Caco-2 (cell line): ENCODE results near the gene MREG. TPM values are rescaled to one million over a fixed set of nuclear protein-coding genes. Genes with fewer than 3 reads are reported as not detected.

ENCODE experiments used
- BruUV-seq: library from RNA; stranded (reverse); fragments of 400-500 nt; replicated peaks from 2 replicates; lab custom pipeline; 2021; lab: Mats Ljungman, UMichigan
- CTCF ChIA-PET: fragments of 300-600 bp; sonication (Branson Sonifier 250); formaldehyde crosslinking; loops from one replicate; lab custom pipeline; 2022; ENCODE audit warnings: antibody characterized with exemption; lab: Charles Lee
- POLR2A ChIA-PET: fragments of 300-600 bp; sonication (Branson Sonifier 250); formaldehyde crosslinking; loops from one replicate; lab custom pipeline; 2022; ENCODE audit warnings: antibody characterized with exemption; lab: Charles Lee
- DNase-seq, 2 experiments: peaks; one replicate each; pipeline versions ENCODE4 v3.0.0 to v3.0.0-alpha.2; 2020 to 2022
- H3K27me3 ChIP-seq: replicated peaks from 2 replicates; pipeline ENCODE4 v1.6.0; 2011; ENCODE audit warnings: low read length; ENCODE audit not compliant: control insufficient read depth, insufficient read depth
- H3K36me3 ChIP-seq: 2 replicates; pipeline ENCODE4 v1.5.1; 2011; ENCODE audit warnings: low read length; ENCODE audit not compliant: control insufficient read depth, insufficient read depth
- H3K4me1 ChIP-seq: fragments of 250-450 bp; sonication (Bioruptor Pico); 2 replicates; pipeline ENCODE4 v1.5.1; 2020; ENCODE audit warnings: mild to moderate bottlenecking
- H3K4me3 ChIP-seq: 2 replicates; pipeline ENCODE4 v1.5.1; 2011; ENCODE audit warnings: low read depth, mild to moderate bottlenecking, control low read depth, low read length
- H3K9me3 ChIP-seq: fragments of 250-450 bp; sonication (Bioruptor Pico); 2 replicates; pipeline ENCODE4 v1.5.1; 2020; ENCODE audit warnings: mild to moderate bottlenecking, moderate library complexity
- H3K27ac Mint-ChIP-seq: one replicate; pipeline ENCODE4 v1.8.0; 2022; ENCODE audit warnings: mixed read lengths; ENCODE audit not compliant: unreplicated experiment
- H3K27me3 Mint-ChIP-seq: one replicate; pipeline ENCODE4 v1.8.0; 2022; ENCODE audit warnings: mixed read lengths; ENCODE audit not compliant: insufficient read depth, unreplicated experiment
- H3K36me3 Mint-ChIP-seq: one replicate; pipeline ENCODE4 v1.8.0; 2022; ENCODE audit warnings: mild to moderate bottlenecking, mixed read lengths; ENCODE audit not compliant: insufficient read depth, unreplicated experiment
- H3K4me1 Mint-ChIP-seq: one replicate; pipeline ENCODE4 v1.8.0; 2022; ENCODE audit warnings: low read depth, mixed read lengths; ENCODE audit not compliant: unreplicated experiment
- H3K4me3 Mint-ChIP-seq: one replicate; pipeline ENCODE4 v1.8.0; 2022; ENCODE audit warnings: mild to moderate bottlenecking, moderate library complexity, mixed read lengths; ENCODE audit not compliant: unreplicated experiment
- H3K9me3 Mint-ChIP-seq: one replicate; pipeline ENCODE4 v1.8.0; 2022; ENCODE audit warnings: mixed read lengths; ENCODE audit not compliant: unreplicated experiment
- intact Hi-C: fragments of 100-400 bp; cut with micrococcal nuclease; formaldehyde crosslinking; loops from one replicate; pipeline ENCODE4 v1.10.0; 2022; ENCODE audit not compliant: unreplicated experiment
- total RNA-seq: library from RNA; stranded (reverse); gene quantifications from 2 replicates; pipeline ENCODE4 v1.2.3, GENCODE V29; 2022
- TF ChIP-seq, protein P1 (sequence below), 2 experiments: fragments of 200-600 bp in 1 of 2; IDR thresholded peaks; 1 replicate in 1 of 2; 2 replicates in 1 of 2; pipeline versions ENCODE4 v1.5.1 to v1.8.0; 2011 to 2022; ENCODE audit warnings: antibody characterized with exemption in 1 of 2, control low read depth in 1 of 2, inconsistent platforms in 1 of 2, low read depth in 1 of 2, low read length in 1 of 2, mild to moderate bottlenecking in 1 of 2, moderate library complexity in 1 of 2; ENCODE audit not compliant: insufficient read depth in 1 of 2, severe bottlenecking in 1 of 2, unreplicated experiment in 1 of 2

MREG gene
- total RNA-seq, 1 experiment from 2014 or later: 43.8 TPM

DNA sequence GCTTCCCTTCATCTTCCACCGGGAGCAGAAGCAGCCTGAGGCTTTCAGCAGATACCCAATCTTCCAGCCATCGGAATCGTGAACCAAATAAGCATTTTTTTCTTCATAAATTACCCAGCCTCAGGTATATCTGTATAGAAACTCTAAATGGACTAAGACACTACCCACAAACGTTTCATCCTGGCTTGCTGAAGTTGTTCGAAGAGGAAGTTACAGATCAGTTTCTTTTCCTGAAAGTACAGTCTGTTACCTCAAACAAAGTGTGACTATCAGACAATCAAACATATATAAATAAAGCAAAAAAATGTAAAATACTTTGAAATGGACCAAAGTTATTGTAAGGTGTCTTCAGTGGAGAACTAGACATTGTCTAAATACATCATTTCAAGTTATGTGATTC lies 97.9 kb downstream of the MREG start:
- H3K27ac Mint-ChIP-seq: no peak overlapping the region
- TF ChIP-seq, protein P1, sequence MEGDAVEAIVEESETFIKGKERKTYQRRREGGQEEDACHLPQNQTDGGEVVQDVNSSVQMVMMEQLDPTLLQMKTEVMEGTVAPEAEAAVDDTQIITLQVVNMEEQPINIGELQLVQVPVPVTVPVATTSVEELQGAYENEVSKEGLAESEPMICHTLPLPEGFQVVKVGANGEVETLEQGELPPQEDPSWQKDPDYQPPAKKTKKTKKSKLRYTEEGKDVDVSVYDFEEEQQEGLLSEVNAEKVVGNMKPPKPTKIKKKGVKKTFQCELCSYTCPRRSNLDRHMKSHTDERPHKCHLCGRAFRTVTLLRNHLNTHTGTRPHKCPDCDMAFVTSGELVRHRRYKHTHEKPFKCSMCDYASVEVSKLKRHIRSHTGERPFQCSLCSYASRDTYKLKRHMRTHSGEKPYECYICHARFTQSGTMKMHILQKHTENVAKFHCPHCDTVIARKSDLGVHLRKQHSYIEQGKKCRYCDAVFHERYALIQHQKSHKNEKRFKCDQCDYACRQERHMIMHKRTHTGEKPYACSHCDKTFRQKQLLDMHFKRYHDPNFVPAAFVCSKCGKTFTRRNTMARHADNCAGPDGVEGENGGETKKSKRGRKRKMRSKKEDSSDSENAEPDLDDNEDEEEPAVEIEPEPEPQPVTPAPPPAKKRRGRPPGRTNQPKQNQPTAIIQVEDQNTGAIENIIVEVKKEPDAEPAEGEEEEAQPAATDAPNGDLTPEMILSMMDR (IDR thresholded peaks at IDR 0.05; ENCODE audit: insufficient read depth in 1 of 2, low read depth in 1 of 2, low read length in 1 of 2, severe bottlenecking in 1 of 2, unreplicated experiment in 1 of 2): no peak
- Histone ChIP-seq H3K4me1 (peaks cover 36% of the 10 kb centered on the region), H3K36me3 (no peaks in the 10 kb centered on the region), H3K27me3 (no peaks in the 10 kb centered on the region), H3K9me3 (no peaks in the 10 kb centered on the region), H3K4me3 (no peak overlapping the region)
- H3K4me3 Mint-ChIP-seq: no peak overlapping the region
- DNase-seq: no peak
- no TSS peak for BruUV-seq
- intact Hi-C loops: loop anchor here (5.0 kb wide), 1 partner anchor 408 kb away; no protein-coding TSS in a partner anchor
- no peaks in the 10 kb centered on the region for H3K9me3 Mint-ChIP-seq
- H3K27me3 Mint-ChIP-seq: no peaks in the 10 kb centered on the region
- no peaks in the 10 kb centered on the region for H3K36me3 Mint-ChIP-seq
- CTCF ChIA-PET: no interaction called here
- peaks cover 23% of the 10 kb centered on the region for H3K4me1 Mint-ChIP-seq
- POLR2A ChIA-PET: no interaction called here

DNA sequence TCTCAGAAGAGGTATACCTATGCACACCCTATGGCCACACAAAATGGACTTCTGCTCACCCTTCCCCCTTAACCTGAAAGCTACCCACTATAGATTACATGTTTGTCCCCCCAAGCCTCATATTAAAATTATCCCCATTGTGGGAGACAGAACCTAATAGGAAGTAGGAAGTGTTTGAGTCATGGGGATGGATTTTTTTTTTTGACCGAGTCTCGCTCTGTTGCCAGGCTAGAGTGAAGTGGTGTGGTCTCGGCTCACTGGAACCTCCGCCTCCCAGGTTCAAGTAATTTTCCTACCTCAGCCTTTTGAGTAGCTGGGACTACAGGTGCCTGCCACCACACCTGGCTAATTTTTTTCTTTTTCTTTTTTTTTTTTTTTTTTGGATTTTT lies 98.6 kb downstream of the MREG start:
- BruUV-seq: no TSS peak
- CTCF ChIA-PET: no interaction called here
- intact Hi-C loops: loop anchor here (5.0 kb wide), 1 partner anchor 407 kb away; no protein-coding TSS in a partner anchor

GRCh38 chr2:215914054-215914776 lies 99.1 kb downstream of the MREG start:
- POLR2A ChIA-PET: interaction anchor here (0.5 to 0.6 kb wide), 2 partner anchors 85 to 180 kb away, joined by 4 to 7 read pairs; no protein-coding TSS in a partner anchor
- CTCF ChIA-PET: no interaction called here
- H3K27ac Mint-ChIP-seq: no peak overlapping the region
- H3K4me3 ChIP-seq: no peak overlapping the region
- no peaks in the 10 kb centered on the region for H3K9me3 ChIP-seq
- BruUV-seq: no TSS peak
- no peaks in the 10 kb centered on the region for H3K27me3 ChIP-seq
- DNase-seq: no peak
- H3K4me1 Mint-ChIP-seq: peaks cover 18% of the 10 kb centered on the region
- no peaks in the 10 kb centered on the region for H3K36me3 Mint-ChIP-seq
- H3K4me3 Mint-ChIP-seq: no peak overlapping the region
- H3K27me3 Mint-ChIP-seq: no peaks in the 10 kb centered on the region
- no peaks in the 10 kb centered on the region for H3K9me3 Mint-ChIP-seq
- peaks cover 29% of the 10 kb centered on the region for H3K4me1 ChIP-seq
- intact Hi-C loops: no loop called here
- no peaks in the 10 kb centered on the region for H3K36me3 ChIP-seq
- TF ChIP-seq, protein P1 (IDR thresholded peaks at IDR 0.05; ENCODE audit: insufficient read depth in 1 of 2, low read depth in 1 of 2, low read length in 1 of 2, severe bottlenecking in 1 of 2, unreplicated experiment in 1 of 2): no peak

More for the DNA sequence above, 98.6 kb downstream of the MREG start:
- POLR2A ChIA-PET: no interaction called here
- Mint-ChIP-seq H3K27me3 (no peaks in the 10 kb centered on the region), H3K4me1 (peaks cover 23% of the 10 kb centered on the region), H3K36me3 (no peaks in the 10 kb centered on the region), H3K9me3 (no peaks in the 10 kb centered on the region), H3K27ac (no peak overlapping the region), H3K4me3 (no peak overlapping the region)
- Histone ChIP-seq H3K4me1 (peaks cover 32% of the 10 kb centered on the region), H3K36me3 (no peaks in the 10 kb centered on the region), H3K9me3 (no peaks in the 10 kb centered on the region), H3K4me3 (no peak overlapping the region), H3K27me3 (no peaks in the 10 kb centered on the region)
- DNase-seq: no peak
- TF ChIP-seq, protein P1 (IDR thresholded peaks at IDR 0.05; ENCODE audit: insufficient read depth in 1 of 2, low read depth in 1 of 2, low read length in 1 of 2, severe bottlenecking in 1 of 2, unreplicated experiment in 1 of 2): no peak
